ENCODE data around the gene MAP3K5. TPM values are rescaled to one million over a fixed set of nuclear protein-coding genes. Genes with fewer than 3 reads are reported as not detected.

MAP3K5 gene
- total RNA-seq, 5 donors from 2014 or later (not counting 1 experiment from before 2014, with no cell fraction given): 17.8 to 29.2 (median 20.6) TPM

DNA sequence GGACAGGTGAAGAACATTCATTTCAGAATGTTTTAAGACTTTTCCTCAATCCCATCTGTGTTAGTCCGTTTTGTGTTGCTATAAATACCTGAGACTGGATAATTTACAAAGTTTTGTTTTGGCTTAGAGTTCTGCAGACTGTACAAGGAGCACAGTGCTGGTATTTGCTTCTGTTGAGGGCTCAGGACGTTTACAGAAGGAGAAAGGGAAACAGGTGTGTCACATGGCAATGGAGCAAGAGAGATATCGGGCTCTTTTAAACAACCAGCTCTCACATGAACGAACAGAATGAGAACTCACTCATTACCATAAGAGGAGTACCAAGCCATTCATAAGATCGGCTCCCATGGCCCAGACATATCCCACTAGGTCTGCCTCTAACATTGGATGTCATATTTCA is 258.8 kb downstream of the MAP3K5 start:
- no peak overlapping the region for H3K4me3 Mint-ChIP-seq
- WGBS (ENCODE audit: insufficient coverage): 40% methylated on average over 2 of the region's 5 CpGs

GRCh38 chr6:136532030-136532429 is 260.2 kb downstream of the MAP3K5 start:
- ChIA-PET CTCF (interaction anchor here in 1 of 2 donors (0.6 kb wide), 1 partner anchor 71 kb away, joined by 4 read pairs; no protein-coding TSS in a partner anchor), POLR2A (no interaction called here)
- Mint-ChIP-seq H3K27me3 (peaks cover 0 to 8% of the 10 kb centered on the region in 2 donors), H3K27ac (no peak overlapping the region), H3K9me3 (peaks cover 0 to 6% (median 0%) of the 10 kb centered on the region in 3 donors), H3K36me3 (no peaks in the 10 kb centered on the region), H3K4me3 (no peak overlapping the region), H3K4me1 (no peaks in the 10 kb centered on the region)
- ATAC-seq (replicated peaks in 1 of 4) (no peak), DNase-seq (no peak)
- no peak overlapping the region for H3K27ac ChIP-seq (ENCODE audit: low read length)
- no peaks in the 10 kb centered on the region for H3K27me3 ChIP-seq (replicated peaks in 1 of 2; ENCODE audit: control insufficient read depth in 2 of 2, extremely low read depth in 1 of 2, insufficient read depth in 2 of 2, low read length in 1 of 2)
- H3K4me1 ChIP-seq (ENCODE audit: control insufficient read depth in 1 of 2, extremely low read depth in 1 of 2, insufficient read depth in 2 of 2, low read length in 2 of 2): no peaks in the 10 kb centered on the region
- H3K4me3 ChIP-seq (ENCODE audit: control insufficient read depth in 1 of 2, extremely low read depth in 1 of 2, low read length in 1 of 2): no peak overlapping the region
- no CpG with 5 or more reads among the region's 6 CpGs for WGBS (ENCODE audit: insufficient coverage)
- no peaks in the 10 kb centered on the region for H3K36me3 ChIP-seq (ENCODE audit: control insufficient read depth in 2 of 2, extremely low read depth in 1 of 2, insufficient read depth in 1 of 2, low read length in 1 of 2)
- H3K9me3 ChIP-seq: no peaks in the 10 kb centered on the region

More for the DNA sequence above, 258.8 kb downstream of the MAP3K5 start:
- no peaks in the 10 kb centered on the region for H3K36me3 ChIP-seq (ENCODE audit: control insufficient read depth in 2 of 2, extremely low read depth in 1 of 2, insufficient read depth in 1 of 2, low read length in 1 of 2)
- peaks cover 0 to 8% of the 10 kb centered on the region in 2 donors for H3K27me3 Mint-ChIP-seq
- no peaks in the 10 kb centered on the region for H3K4me1 ChIP-seq (ENCODE audit: control insufficient read depth in 1 of 2, extremely low read depth in 1 of 2, insufficient read depth in 2 of 2, low read length in 2 of 2)
- no peak for ATAC-seq (replicated peaks in 1 of 4)
- ChIA-PET POLR2A (no interaction called here), CTCF (no interaction called here)
- no peak overlapping the region for H3K4me3 ChIP-seq (ENCODE audit: control insufficient read depth in 1 of 2, extremely low read depth in 1 of 2, low read length in 1 of 2)
- no peaks in the 10 kb centered on the region for H3K9me3 ChIP-seq
- H3K9me3 Mint-ChIP-seq: peaks cover 0 to 6% (median 0%) of the 10 kb centered on the region in 3 donors
- H3K36me3 Mint-ChIP-seq: no peaks in the 10 kb centered on the region
- H3K27ac Mint-ChIP-seq: no peak overlapping the region
- no peak for DNase-seq
- H3K27me3 ChIP-seq (replicated peaks in 1 of 2; ENCODE audit: control insufficient read depth in 2 of 2, extremely low read depth in 1 of 2, insufficient read depth in 2 of 2, low read length in 1 of 2): no peaks in the 10 kb centered on the region
- no peak overlapping the region for H3K27ac ChIP-seq (ENCODE audit: low read length)
- no peaks in the 10 kb centered on the region for H3K4me1 Mint-ChIP-seq

DNA sequence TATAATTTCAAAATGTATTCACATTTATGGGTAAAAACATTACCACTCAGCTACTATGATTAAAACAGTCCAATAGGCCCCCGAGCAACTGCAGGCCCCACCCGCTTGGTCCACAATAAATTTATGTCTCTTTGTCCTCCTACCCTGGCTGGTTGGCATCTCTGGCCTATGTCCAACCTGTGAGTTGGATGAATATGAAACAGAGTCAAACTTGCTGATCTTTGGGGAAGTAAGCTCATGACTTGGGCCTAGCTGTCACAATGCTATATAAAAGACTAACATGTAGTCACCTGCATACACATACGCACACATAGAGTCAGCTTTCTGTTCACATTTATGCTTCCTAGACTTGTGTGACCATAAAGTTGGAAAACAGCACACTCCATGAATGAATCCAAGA is 262.6 kb downstream of the MAP3K5 start:
- Histone ChIP-seq H3K4me1 (ENCODE audit: control insufficient read depth in 1 of 2, extremely low read depth in 1 of 2, insufficient read depth in 2 of 2, low read length in 2 of 2) (peaks cover 3 to 14% of the 10 kb centered on the region in 2 experiments), H3K36me3 (ENCODE audit: control insufficient read depth in 2 of 2, extremely low read depth in 1 of 2, insufficient read depth in 1 of 2, low read length in 1 of 2) (no peaks in the 10 kb centered on the region), H3K27me3 (replicated peaks in 1 of 2; ENCODE audit: control insufficient read depth in 2 of 2, extremely low read depth in 1 of 2, insufficient read depth in 2 of 2, low read length in 1 of 2) (peaks cover 0 to 3% of the 10 kb centered on the region in 2 experiments), H3K27ac (ENCODE audit: low read length) (no peak overlapping the region), H3K4me3 (ENCODE audit: control insufficient read depth in 1 of 2, extremely low read depth in 1 of 2, low read length in 1 of 2) (no peak overlapping the region), H3K9me3 (no peaks in the 10 kb centered on the region)
- POLR2A ChIA-PET: no interaction called here
- H3K4me3 Mint-ChIP-seq: no peak overlapping the region
- DNase-seq (no peak), ATAC-seq (replicated peaks in 1 of 4) (no peak)
- H3K27me3 Mint-ChIP-seq: peaks cover 7 to 13% of the 10 kb centered on the region in 2 donors
- 100% methylated on average over 1 of the region's 3 CpGs for WGBS (ENCODE audit: insufficient coverage)
- CTCF ChIA-PET: no interaction called here
- H3K36me3 Mint-ChIP-seq: no peaks in the 10 kb centered on the region
- peaks cover 15 to 16% (median 16%) of the 10 kb centered on the region in 3 donors for H3K4me1 Mint-ChIP-seq
- no peaks in the 10 kb centered on the region for H3K9me3 Mint-ChIP-seq
- no peak overlapping the region for H3K27ac Mint-ChIP-seq

GRCh38 chr6:136528477-136528876 is 263.8 kb downstream of the MAP3K5 start:
- no CpG with 5 or more reads among the region's 1 CpG for WGBS (ENCODE audit: insufficient coverage)
- no peak overlapping the region for H3K4me3 Mint-ChIP-seq

GRCh38 chr6:136527831-136528230 is 264.4 kb downstream of the MAP3K5 start:
- Mint-ChIP-seq H3K36me3 (no peaks in the 10 kb centered on the region), H3K27me3 (peaks cover 7 to 11% of the 10 kb centered on the region in 2 donors), H3K4me3 (no peak overlapping the region), H3K9me3 (no peaks in the 10 kb centered on the region), H3K27ac (no peak overlapping the region), H3K4me1 (peaks cover 15 to 19% (median 16%) of the 10 kb centered on the region in 3 donors)
- 67% methylated on average over 1 of the region's 6 CpGs for WGBS (ENCODE audit: insufficient coverage)
- Histone ChIP-seq H3K27ac (ENCODE audit: low read length) (no peak overlapping the region), H3K27me3 (replicated peaks in 1 of 2; ENCODE audit: control insufficient read depth in 2 of 2, extremely low read depth in 1 of 2, insufficient read depth in 2 of 2, low read length in 1 of 2) (peaks cover 0 to 3% of the 10 kb centered on the region in 2 experiments), H3K4me3 (ENCODE audit: control insufficient read depth in 1 of 2, extremely low read depth in 1 of 2, low read length in 1 of 2) (no peak overlapping the region), H3K4me1 (ENCODE audit: control insufficient read depth in 1 of 2, extremely low read depth in 1 of 2, insufficient read depth in 2 of 2, low read length in 2 of 2) (peaks cover 3 to 14% of the 10 kb centered on the region in 2 experiments), H3K9me3 (no peaks in the 10 kb centered on the region), H3K36me3 (ENCODE audit: control insufficient read depth in 2 of 2, extremely low read depth in 1 of 2, insufficient read depth in 1 of 2, low read length in 1 of 2) (no peaks in the 10 kb centered on the region)
- ATAC-seq (replicated peaks in 1 of 4) (no peak), DNase-seq (no peak)
- ChIA-PET POLR2A (no interaction called here), CTCF (no interaction called here)

More at GRCh38 chr6:136528477-136528876, 263.8 kb downstream of the MAP3K5 start:
- no peak overlapping the region for H3K27ac ChIP-seq (ENCODE audit: low read length)
- peaks cover 0 to 3% of the 10 kb centered on the region in 2 experiments for H3K27me3 ChIP-seq (replicated peaks in 1 of 2; ENCODE audit: control insufficient read depth in 2 of 2, extremely low read depth in 1 of 2, insufficient read depth in 2 of 2, low read length in 1 of 2)
- Mint-ChIP-seq H3K4me1 (peaks cover 15 to 19% (median 16%) of the 10 kb centered on the region in 3 donors), H3K9me3 (no peaks in the 10 kb centered on the region), H3K27ac (no peak overlapping the region), H3K36me3 (no peaks in the 10 kb centered on the region), H3K27me3 (peaks cover 7 to 11% of the 10 kb centered on the region in 2 donors)
- no peak overlapping the region for H3K4me3 ChIP-seq (ENCODE audit: control insufficient read depth in 1 of 2, extremely low read depth in 1 of 2, low read length in 1 of 2)
- no peaks in the 10 kb centered on the region for H3K9me3 ChIP-seq
- ChIA-PET CTCF (no interaction called here), POLR2A (no interaction called here)
- ATAC-seq (replicated peaks in 1 of 4) (no peak), DNase-seq (no peak)
- no peaks in the 10 kb centered on the region for H3K36me3 ChIP-seq (ENCODE audit: control insufficient read depth in 2 of 2, extremely low read depth in 1 of 2, insufficient read depth in 1 of 2, low read length in 1 of 2)
- H3K4me1 ChIP-seq (ENCODE audit: control insufficient read depth in 1 of 2, extremely low read depth in 1 of 2, insufficient read depth in 2 of 2, low read length in 2 of 2): peaks cover 3 to 14% of the 10 kb centered on the region in 2 experiments

- H3K36me3 ChIP-seq (ENCODE audit: control insufficient read depth in 2 of 2, extremely low read depth in 1 of 2, insufficient read depth in 1 of 2, low read length in 1 of 2): no peaks in the 10 kb centered on the region
- H3K36me3 Mint-ChIP-seq: no peaks in the 10 kb centered on the region
- H3K27me3 Mint-ChIP-seq: peaks cover 7 to 11% of the 10 kb centered on the region in 2 donors
- ATAC-seq (replicated peaks in 1 of 4) (no peak), DNase-seq (no peak)
- H3K4me1 ChIP-seq (ENCODE audit: control insufficient read depth in 1 of 2, extremely low read depth in 1 of 2, insufficient read depth in 2 of 2, low read length in 2 of 2): peaks cover 3 to 14% of the 10 kb centered on the region in 2 experiments
- CTCF ChIA-PET: no interaction called here
- H3K27ac ChIP-seq (ENCODE audit: low read length): no peak overlapping the region
- H3K9me3 ChIP-seq: no peaks in the 10 kb centered on the region
- peaks cover 15 to 19% (median 16%) of the 10 kb centered on the region in 3 donors for H3K4me1 Mint-ChIP-seq
- POLR2A ChIA-PET: no interaction called here
- 50% methylated on average over 4 of the region's 4 CpGs for WGBS (ENCODE audit: insufficient coverage)
- H3K27me3 ChIP-seq (replicated peaks in 1 of 2; ENCODE audit: control insufficient read depth in 2 of 2, extremely low read depth in 1 of 2, insufficient read depth in 2 of 2, low read length in 1 of 2): peaks cover 0 to 3% of the 10 kb centered on the region in 2 experiments
- H3K27ac Mint-ChIP-seq: peak overlapping the region in 1 of 2 donors; percentile 34
- no peak overlapping the region for H3K4me3 ChIP-seq (ENCODE audit: control insufficient read depth in 1 of 2, extremely low read depth in 1 of 2, low read length in 1 of 2)
- H3K9me3 Mint-ChIP-seq: no peaks in the 10 kb centered on the region
- peak overlapping the region in 1 of 3 donors; percentile 57 for H3K4me3 Mint-ChIP-seq
Observed at GRCh38 chr6:136526937-136527336, 265.3 kb downstream of the MAP3K5 start.
